Astrocyte (in vitro differentiated cells and primary cell): Measurements from ENCODE around the gene NOX3.

ENCODE experiments used
- EZH2 ChIP-seq: IDR thresholded peaks from 2 replicates; pipeline ENCODE4 v1.6.1; 2012; ENCODE audit warnings: mild to moderate bottlenecking, low read length, inconsistent platforms; ENCODE audit not compliant: insufficient read depth
- TF ChIP-seq, protein P1 (sequence below): IDR thresholded peaks from 2 replicates; pipeline ENCODE4 v1.5.1; 2011; ENCODE audit warnings: low read depth, mild to moderate bottlenecking, inconsistent platforms, low read length, moderate library complexity; ENCODE audit not compliant: insufficient read depth

DNA sequence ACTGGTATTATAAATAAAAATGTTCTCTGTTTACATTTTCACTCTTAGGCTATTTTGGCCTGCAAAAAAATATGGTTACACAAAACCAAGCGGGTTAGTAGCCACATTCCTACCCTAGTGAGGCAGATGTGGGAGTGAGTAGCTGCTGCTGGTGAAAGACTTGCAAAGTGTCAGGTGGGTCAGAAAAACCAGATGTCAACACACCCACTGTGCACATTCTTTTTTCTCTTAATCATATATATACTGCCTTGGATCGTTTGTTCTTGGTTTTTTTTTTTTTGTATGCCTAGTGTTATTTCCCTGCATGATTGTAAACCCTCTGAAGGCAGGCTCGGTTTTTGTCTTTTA is 73.3 kb downstream of the NOX3 start:
- TF ChIP-seq, protein P1, sequence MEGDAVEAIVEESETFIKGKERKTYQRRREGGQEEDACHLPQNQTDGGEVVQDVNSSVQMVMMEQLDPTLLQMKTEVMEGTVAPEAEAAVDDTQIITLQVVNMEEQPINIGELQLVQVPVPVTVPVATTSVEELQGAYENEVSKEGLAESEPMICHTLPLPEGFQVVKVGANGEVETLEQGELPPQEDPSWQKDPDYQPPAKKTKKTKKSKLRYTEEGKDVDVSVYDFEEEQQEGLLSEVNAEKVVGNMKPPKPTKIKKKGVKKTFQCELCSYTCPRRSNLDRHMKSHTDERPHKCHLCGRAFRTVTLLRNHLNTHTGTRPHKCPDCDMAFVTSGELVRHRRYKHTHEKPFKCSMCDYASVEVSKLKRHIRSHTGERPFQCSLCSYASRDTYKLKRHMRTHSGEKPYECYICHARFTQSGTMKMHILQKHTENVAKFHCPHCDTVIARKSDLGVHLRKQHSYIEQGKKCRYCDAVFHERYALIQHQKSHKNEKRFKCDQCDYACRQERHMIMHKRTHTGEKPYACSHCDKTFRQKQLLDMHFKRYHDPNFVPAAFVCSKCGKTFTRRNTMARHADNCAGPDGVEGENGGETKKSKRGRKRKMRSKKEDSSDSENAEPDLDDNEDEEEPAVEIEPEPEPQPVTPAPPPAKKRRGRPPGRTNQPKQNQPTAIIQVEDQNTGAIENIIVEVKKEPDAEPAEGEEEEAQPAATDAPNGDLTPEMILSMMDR, result no peak
- TF ChIP-seq EZH2, result no peak
